ENCODE data around the gene PPP1R15B. TPM values are rescaled to one million over a fixed set of nuclear protein-coding genes. Genes with fewer than 3 reads are reported as not detected.

Gene PPP1R15B
- polyA plus RNA-seq, 1 donor (not counting 4 experiments of a cell fraction or from before 2014, with no cell fraction given): 19.1 TPM

DNA sequence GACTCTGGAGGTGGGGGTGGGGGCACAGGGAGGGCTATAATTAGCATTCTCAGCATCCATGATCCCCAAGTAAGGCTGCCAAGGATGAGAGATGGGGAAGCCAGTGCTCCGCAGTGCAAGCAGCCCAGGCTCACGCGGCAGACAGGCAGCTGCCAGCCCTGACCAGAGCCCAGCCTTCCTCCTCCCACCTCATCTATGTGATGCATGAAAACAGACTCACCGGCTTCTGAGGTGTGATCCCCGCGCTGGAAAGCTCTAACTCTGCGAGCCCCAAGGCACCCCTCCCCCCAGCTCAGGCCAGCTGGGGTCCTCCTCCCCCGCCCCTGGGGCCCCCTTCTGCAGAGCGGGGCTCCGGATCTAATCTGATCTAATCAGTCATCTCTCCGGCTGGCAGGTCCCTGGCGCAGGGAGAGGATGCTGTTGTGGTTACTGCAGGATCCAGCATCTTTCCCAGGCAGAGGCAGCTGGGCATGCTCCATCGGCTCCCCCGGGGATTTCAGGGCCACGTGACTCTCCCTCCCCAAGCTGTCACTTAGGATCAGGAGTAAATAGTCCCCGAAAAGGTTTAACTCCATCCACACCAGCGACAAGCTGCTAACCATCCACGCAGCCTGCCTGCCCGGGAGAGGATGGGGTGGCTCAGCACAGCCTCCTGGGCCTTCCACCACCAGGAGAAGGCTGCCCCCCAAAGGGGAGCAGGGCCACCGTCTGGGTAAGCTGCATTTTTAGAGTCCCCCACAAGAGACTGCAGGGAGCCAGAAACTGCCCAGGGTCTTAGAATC is 52.0 kb downstream of the PPP1R15B start, which contains the start of gene PLEKHA6:
TSS of gene PLEKHA6 (minus strand) at position 456 of the 782 bp plus-strand sequence. CDS start 86,202 bp downstream, outside the sequence.
- Histone ChIP-seq H3K4me1 (ENCODE audit: control insufficient read depth, extremely low read depth, insufficient read depth, low read length) (peaks cover 12% of the 10 kb centered on the region), H3K4me3 (ENCODE audit: control insufficient read depth in 2 of 3, extremely low read depth in 1 of 3, insufficient read depth in 2 of 3, low read depth in 1 of 3, low read length in 3 of 3) (no peak within 1 kb of the TSS), H3K9me3 (ENCODE audit: control insufficient read depth, low read depth, low read length) (no peaks in the 10 kb centered on the region), H3K9ac (ENCODE audit: control insufficient read depth, extremely low read depth, insufficient read depth, low read length) (no peak within 1 kb of the TSS), H3K79me2 (ENCODE audit: control insufficient read depth, insufficient read depth, low read length) (no peaks in the 10 kb centered on the region), H3K27ac (ENCODE audit: control insufficient read depth, insufficient read depth, low read length) (no peak within 1 kb of the TSS), H3K36me3 (ENCODE audit: control insufficient read depth in 2 of 2, extremely low read depth in 1 of 2, insufficient read depth in 2 of 2, low read length in 2 of 2) (no peaks in the 10 kb centered on the region), H2AFZ (ENCODE audit: control insufficient read depth, low read length) (no peak within 1 kb of the TSS), H3K27me3 (ENCODE audit: control insufficient read depth, extremely low read depth, insufficient read depth, low read length) (peaks cover 10% of the 10 kb centered on the region), H4K20me1 (ENCODE audit: control insufficient read depth, extremely low read depth, insufficient read depth, low read length) (no peaks in the 10 kb centered on the region), H3K4me2 (ENCODE audit: control insufficient read depth, extremely low read depth, insufficient read depth, low read depth, low read length) (no peak within 1 kb of the TSS), H3K9me1 (ENCODE audit: control insufficient read depth, extremely low read depth, insufficient read depth, low read length) (no peaks in the 10 kb centered on the region)
- FAIRE-seq (no peak), DNase-seq (ENCODE audit: low read depth, low spot score) (no peak)
- dilution Hi-C loops (cut with MboI; ENCODE audit: extremely low pct_ligation_motif_present, low sequenced_read_pairs): no loop called here
- TF ChIP-seq, protein P1, sequence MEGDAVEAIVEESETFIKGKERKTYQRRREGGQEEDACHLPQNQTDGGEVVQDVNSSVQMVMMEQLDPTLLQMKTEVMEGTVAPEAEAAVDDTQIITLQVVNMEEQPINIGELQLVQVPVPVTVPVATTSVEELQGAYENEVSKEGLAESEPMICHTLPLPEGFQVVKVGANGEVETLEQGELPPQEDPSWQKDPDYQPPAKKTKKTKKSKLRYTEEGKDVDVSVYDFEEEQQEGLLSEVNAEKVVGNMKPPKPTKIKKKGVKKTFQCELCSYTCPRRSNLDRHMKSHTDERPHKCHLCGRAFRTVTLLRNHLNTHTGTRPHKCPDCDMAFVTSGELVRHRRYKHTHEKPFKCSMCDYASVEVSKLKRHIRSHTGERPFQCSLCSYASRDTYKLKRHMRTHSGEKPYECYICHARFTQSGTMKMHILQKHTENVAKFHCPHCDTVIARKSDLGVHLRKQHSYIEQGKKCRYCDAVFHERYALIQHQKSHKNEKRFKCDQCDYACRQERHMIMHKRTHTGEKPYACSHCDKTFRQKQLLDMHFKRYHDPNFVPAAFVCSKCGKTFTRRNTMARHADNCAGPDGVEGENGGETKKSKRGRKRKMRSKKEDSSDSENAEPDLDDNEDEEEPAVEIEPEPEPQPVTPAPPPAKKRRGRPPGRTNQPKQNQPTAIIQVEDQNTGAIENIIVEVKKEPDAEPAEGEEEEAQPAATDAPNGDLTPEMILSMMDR (optimal IDR thresholded peaks at IDR 0.05 in 1 of 3, IDR thresholded peaks at IDR 0.05 in 1 of 3, conservative IDR thresholded peaks at IDR 0.05 in 1 of 3; ENCODE audit: extremely low read depth in 1 of 3, insufficient read depth in 2 of 3, low read length in 3 of 3): peak in 2 of 3 experiments; percentile 5 to 52
- TF ChIP-seq EZH2 (IDR thresholded peaks at IDR 0.05; ENCODE audit: low read length): no peak

DNA sequence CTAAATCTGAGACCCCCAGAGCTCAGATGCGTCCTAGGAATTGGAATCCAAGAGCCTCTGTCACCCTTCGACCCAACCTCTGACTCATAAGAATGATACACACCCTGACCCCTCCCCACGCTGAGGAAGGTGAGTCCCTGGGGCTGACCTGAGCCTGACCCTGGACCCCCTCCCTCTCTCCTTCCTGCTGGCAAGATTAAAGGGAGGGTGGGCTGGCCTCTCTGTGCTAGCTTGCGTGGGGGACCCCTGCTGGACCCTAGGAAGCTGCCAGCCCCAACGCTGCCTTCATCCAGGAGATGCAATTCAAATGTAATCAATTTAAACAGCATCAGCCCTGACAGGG is 52.5 kb downstream of the PPP1R15B start:
- no peaks in the 10 kb centered on the region for H3K9me3 ChIP-seq (ENCODE audit: control insufficient read depth, low read depth, low read length)
- FAIRE-seq (no peak), DNase-seq (ENCODE audit: low read depth, low spot score) (no peak)
- H3K27ac ChIP-seq (ENCODE audit: control insufficient read depth, insufficient read depth, low read length): no peak overlapping the region
- H2AFZ ChIP-seq (ENCODE audit: control insufficient read depth, low read length): no peak overlapping the region
- no peaks in the 10 kb centered on the region for H3K79me2 ChIP-seq (ENCODE audit: control insufficient read depth, insufficient read depth, low read length)
- H3K9me1 ChIP-seq (ENCODE audit: control insufficient read depth, extremely low read depth, insufficient read depth, low read length): no peaks in the 10 kb centered on the region
- H3K27me3 ChIP-seq (ENCODE audit: control insufficient read depth, extremely low read depth, insufficient read depth, low read length): peaks cover 10% of the 10 kb centered on the region
- H3K4me2 ChIP-seq (ENCODE audit: control insufficient read depth, extremely low read depth, insufficient read depth, low read depth, low read length): no peak overlapping the region
- no peaks in the 10 kb centered on the region for H3K36me3 ChIP-seq (ENCODE audit: control insufficient read depth in 2 of 2, extremely low read depth in 1 of 2, insufficient read depth in 2 of 2, low read length in 2 of 2)
- peaks cover 12% of the 10 kb centered on the region for H3K4me1 ChIP-seq (ENCODE audit: control insufficient read depth, extremely low read depth, insufficient read depth, low read length)
- no peak overlapping the region for H3K9ac ChIP-seq (ENCODE audit: control insufficient read depth, extremely low read depth, insufficient read depth, low read length)
- TF ChIP-seq, protein P1 (optimal IDR thresholded peaks at IDR 0.05 in 1 of 3, IDR thresholded peaks at IDR 0.05 in 1 of 3, conservative IDR thresholded peaks at IDR 0.05 in 1 of 3; ENCODE audit: extremely low read depth in 1 of 3, insufficient read depth in 2 of 3, low read length in 3 of 3): no peak
- TF ChIP-seq EZH2 (IDR thresholded peaks at IDR 0.05; ENCODE audit: low read length): no peak
- no peaks in the 10 kb centered on the region for H4K20me1 ChIP-seq (ENCODE audit: control insufficient read depth, extremely low read depth, insufficient read depth, low read length)
- H3K4me3 ChIP-seq (ENCODE audit: control insufficient read depth in 2 of 3, extremely low read depth in 1 of 3, insufficient read depth in 2 of 3, low read depth in 1 of 3, low read length in 3 of 3): no peak overlapping the region
- dilution Hi-C loops (cut with MboI; ENCODE audit: extremely low pct_ligation_motif_present, low sequenced_read_pairs): no loop called here
